Activated CD4-positive, alpha-beta T cell treated with anti-CD3 and anti-CD28 coated beads, Interleukin-2, amount 50 U/mL, for 16 hours (primary cell): Measurements from ENCODE around the gene HES3.
"Not testable (repeated sequence)": the region's sequence is repeated elsewhere in the genome, so short reads cannot be mapped to it uniquely, and the experiment has no call there.

Experiments
- DNase-seq: peaks from one replicate; pipeline ENCODE4 v3.0.0-alpha.2; 2020

HES3 gene

DNA sequence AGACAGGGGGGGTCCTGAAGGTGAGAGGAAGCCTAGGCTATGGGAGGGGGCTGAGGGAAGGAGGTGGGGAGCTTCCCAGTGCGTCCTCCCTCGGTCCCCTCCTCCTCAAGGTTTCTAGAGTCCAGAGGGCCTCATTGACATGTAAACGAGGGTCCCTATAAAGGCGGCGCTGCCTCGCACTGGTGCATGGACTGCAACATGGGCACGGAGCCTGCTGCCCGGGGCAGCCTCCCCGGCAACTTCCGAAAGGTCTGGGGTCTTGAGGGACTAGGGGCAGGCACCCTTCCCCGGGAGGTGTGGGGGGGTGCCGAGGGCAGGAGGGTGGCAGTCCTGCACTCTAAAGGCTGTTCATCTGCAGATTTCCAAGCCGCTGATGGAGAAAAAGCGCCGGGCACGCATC is at the start of gene HES3:
Gene HES3 (plus strand): TSS at position 187 of the 400 bp plus-strand sequence. CDS start 187 bp downstream, at position 374.
- no peak for DNase-seq

DNA sequence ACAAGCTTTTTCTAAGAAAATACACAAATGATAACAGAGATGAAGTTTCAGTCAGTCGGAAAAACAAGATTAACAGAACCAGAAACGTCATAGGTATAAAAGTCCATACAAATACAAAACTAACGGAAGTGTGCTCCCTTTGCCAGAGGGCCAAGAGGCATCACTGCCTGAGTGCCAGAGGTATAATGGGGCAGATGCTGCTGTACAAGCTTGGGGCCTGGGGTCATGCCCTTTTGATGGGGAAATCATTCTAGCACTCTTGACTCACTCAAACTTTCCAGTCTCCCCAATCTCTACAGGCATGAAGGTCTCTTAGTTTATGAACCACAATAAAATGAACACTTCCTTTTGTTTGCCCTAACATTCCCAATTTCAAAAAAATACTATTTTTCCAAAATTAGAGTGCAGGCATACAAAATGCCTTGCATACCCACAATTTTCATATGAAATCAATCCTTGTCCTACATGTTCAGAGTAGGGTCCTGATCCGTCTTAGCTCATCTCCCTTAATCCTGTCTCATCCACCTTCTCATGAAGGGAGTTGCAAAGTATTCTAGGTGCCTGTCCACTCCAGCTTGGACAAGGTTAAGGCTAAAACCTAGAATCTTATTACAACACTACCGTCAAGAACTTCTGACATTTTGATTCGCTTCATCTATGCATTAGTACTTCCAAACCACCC is 46.1 kb upstream of the HES3 start:
- DNase-seq: no peak

DNA sequence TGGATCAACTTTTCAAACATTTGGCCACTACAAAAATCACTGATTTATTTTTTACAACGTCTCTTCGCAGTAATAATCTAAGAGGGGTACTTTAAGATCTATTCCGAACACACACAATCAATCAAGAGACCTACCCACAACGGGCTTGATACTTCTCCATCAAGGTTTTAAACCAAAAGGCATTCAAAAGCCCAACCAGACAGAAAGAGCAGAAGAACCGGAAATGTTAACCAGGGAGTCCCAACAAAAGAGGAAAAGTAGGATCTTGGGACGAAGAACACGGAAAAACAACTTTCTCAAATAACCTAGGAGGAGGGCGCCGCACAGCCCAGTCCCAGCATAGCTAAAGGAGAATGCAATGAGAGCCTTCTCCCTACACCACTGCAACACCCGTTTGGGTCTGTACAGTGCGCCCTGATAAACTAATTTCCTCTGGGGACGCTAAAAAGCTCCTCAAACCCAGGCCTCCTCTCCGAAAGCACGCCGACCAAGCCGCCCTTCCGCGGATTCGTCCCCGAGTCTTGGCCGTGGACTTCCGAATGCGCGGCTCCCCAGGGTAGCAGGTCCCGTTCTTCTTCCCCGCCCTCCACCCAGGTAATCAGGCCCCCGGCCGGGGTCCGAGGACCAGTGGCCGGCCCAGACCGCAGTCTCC is 45.2 kb upstream of the HES3 start:
- DNase-seq: no peak

DNA sequence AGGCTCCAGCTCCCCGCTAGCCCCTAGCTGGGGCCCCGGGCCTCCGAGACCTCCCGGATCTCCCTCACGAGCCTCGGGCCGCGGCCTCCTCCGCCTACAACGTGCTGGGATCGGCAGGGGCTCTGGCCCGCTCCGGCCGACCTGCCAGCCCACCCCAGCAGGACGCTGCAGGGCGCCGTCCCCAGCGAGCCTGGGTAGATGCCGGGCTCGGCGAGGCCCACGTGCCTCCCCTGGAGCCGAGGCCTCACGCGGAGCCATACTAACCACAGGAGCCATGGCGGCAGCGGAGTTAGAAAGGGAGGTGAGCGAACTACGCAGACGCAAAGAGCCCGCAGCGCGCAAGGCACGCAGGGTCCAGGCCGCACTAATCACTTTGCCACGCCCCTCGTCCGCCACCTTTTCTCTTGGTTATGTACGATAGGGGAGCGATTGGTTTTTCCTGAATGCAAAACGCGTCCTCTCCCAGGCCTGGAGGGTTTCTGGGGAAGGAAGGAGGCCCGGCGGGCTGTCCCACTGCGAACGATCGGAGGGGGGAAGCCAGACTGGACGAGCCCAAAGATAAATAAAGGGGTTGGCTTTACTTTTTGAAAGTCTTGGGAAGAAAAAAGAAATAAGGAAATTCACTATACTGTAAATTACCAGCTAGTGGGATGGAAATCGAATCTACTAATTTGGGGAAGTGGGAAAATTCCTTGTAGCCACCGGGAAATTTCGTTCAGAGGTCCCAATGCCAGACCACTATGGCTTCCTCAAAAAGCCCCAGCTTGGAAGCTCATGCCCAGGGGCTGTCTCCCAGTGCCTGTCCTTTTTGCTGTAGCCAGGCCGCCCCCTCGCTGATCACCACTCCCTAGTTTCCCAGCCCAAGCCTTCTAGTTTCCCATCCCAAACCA is 44.4 kb upstream of the HES3 start, which contains the start of gene RPL22:
Gene RPL22 (minus strand): TSS at position 298 of the 890 bp plus-strand sequence. CDS start 22 bp downstream, at position 276.
- peak; percentile 99 for DNase-seq

DNA sequence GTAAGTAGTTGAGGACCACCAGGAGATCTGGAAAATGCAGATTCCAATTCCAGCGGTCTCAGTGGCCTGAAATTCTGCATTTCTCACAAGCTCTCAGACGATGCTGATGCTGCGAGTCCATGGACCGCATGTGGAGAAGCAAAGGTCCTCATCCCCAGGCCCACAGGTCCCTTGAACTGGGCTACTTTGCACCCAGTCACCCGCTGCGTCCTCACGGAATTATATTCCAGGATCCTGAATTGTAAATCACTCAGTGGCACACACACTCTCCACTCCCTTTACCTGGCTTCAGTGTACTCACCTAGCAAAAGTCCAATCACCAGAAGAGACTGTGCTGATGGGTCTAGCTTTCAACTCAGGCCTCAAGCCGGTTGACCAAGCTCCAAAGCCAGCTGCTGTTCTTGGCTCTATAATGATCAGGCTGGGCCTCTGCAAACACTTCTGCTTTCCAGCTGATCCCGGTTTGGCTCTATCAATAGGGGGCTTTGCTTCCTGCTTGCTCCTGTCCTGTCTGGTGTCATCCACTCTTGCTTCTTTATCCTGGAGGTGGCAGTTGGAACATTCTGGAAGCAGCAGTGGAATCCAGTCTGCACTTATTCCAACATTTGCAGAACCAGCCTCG is 43.7 kb upstream of the HES3 start:
- DNase-seq: no peak

GRCh38 chr1:6202256-6202655 is 41.7 kb upstream of the HES3 start:
- DNase-seq: no peak

DNA sequence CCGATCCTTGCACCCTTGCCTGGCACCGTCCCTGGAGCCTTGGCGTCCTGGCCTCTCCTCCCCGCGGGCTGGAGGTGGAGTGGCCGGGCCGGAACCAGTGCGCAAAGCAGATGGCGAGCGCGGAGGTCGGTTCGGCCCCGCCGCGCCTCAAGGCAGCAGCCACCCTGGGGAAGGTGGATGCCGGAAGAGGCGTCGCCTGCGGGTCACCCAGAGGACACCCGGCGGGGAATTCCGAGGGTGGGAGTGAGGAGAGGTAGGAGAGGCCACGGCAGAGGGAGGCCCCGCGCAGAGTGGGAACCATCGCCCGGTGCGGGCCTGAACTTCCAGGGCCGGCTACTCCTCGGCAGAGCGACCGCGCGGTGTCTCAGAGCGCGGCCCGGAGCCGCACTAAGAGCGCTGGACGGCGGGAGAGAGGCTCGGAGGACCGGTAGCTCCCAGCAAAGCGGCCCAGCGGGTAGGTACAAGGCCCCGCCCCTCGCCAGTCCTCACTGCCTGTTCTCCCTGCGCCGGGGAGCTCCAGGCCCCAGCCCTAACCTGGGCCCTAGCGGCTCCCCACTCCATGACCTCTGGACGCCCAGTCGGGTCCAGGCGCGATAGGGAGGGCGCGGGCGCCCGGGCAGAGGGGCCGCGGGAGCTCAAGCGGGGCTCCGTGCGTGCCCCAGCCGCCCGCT is 38.0 kb upstream of the HES3 start, which contains the start of gene RNF207:
Gene RNF207 (plus strand): TSS at position 271 of the 671 bp plus-strand sequence. CDS start 417 bp downstream, outside the sequence.
- peak; percentile 76 for DNase-seq

GRCh38 chr1:6206520-6206855 is 37.5 kb upstream of the HES3 start:
- no peak for DNase-seq

GRCh38 chr1:6207075-6207885 is 36.7 kb upstream of the HES3 start:
- no peak for DNase-seq

- DNase-seq: no peak
Observed at GRCh38 chr1:6207921-6208320, 36.1 kb upstream of the HES3 start.

DNA sequence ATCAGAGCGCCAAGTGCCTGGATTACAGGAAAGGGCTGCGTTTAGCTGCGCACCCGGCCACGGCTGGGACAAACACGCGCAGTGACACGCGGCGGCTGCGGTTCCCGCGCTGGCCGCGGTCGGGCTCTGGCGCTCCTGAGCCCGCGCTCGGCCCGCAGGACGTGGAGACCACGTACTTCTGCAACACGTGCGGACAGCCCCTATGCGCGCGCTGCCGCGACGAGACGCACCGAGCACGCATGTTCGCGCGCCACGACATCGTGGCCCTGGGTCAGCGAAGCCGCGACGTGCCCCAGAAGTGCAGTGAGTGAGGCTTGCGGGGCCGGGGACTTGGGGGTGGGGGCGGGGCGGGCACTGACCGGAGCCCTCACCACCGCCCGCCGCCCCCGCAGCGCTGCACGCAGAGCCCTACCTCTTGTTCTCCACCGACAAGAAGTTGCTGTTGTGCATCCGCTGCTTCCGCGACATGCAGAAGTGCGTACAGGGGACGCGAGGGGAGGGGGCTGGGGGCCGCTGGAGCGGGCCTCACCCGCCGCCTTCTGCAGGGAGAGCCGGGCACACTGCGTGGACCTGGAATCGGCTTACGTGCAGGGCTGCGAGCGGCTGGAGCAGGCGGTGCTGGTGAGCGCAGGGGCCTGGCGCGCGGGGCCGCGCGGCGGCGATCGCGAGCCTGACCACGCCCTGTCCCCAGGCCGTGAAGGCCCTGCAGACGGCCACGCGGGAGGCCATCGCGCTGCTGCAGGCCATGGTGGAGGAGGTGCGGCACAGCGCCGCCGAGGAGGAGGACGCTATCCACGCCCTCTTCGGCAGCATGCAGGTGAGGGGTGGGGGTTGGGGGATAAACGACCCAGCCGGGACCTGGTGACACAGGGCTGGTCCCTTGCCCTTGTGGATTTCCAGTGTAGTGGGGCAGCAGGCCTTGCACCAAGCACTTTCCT is 35.0 kb upstream of the HES3 start:
- peak; percentile 35 for DNase-seq

- no peak for DNase-seq
Observed at GRCh38 chr1:6209661-6210580, 34.1 kb upstream of the HES3 start.

- DNase-seq: no peak
Observed at GRCh38 chr1:6210591-6211355, 33.2 kb upstream of the HES3 start.

GRCh38 chr1:6211731-6212130 is 32.2 kb upstream of the HES3 start:
- DNase-seq: no peak

GRCh38 chr1:6212193-6212959 is 31.6 kb upstream of the HES3 start:
- no peak for DNase-seq

DNA sequence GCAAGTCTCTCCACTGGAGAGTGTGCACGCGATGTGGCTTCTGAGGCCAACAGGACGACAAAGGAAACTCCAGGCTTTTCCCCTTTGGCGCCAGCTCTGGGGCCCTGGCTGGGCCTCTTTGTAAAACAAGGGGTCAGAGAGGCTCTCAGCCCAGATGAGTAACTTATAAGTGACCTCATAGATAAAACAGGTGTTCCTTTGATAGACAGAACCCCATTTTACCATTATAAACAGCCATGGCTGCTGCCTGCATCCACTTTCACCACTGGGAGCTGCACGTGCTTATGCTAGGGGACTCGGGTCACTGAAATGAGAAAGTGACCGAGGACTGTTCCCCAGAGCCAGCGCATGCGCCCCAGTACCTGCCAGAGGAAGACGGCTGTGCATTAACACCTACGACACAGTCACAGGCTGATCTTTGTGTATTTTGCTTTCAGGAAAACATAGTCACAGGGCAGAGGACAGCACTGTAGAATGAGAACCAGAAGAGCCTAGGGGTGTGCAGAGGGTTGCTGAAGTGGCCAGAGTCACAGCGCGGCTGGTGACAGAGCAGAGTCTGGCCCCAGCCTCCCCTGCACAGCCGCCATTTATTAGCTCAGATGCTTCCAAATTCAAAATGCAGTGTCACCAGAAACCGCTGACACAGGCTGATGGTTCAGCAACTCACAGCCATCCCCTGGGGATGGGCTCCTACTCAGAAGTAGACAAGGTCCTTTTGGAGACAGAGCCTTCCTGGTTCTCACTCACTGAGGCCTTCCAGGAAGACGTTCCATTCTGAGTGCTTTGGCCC is 25.4 kb upstream of the HES3 start:
- no peak for DNase-seq

- not testable (repeated sequence) for DNase-seq
Observed at GRCh38 chr1:6219641-6220040, 24.3 kb upstream of the HES3 start.
